K562 (cell line): ENCODE measurements around the gene SIGLEC5. TPM values are rescaled to one million over a fixed set of nuclear protein-coding genes. Genes with fewer than 3 reads are reported as not detected.

ENCODE experiments used
- ATAC-seq: fragments of 200-7000 bp; cut with Tn5 transposase; 3 replicates; pipeline ENCODE4 v1.9.1; 2020; ENCODE audit warnings: moderate library complexity
- BruUV-seq: library from RNA; stranded (reverse); fragments of 400-500 nt; replicated peaks from 2 replicates; lab custom pipeline; 2021; lab: Mats Ljungman, UMichigan
- CTCF ChIA-PET: fragments of 300-600 bp; formaldehyde crosslinking; extraction: SDS; loops from one replicate; lab custom pipeline; 2021; ENCODE audit warnings: low intra/inter-chr PET ratio; lab: Yijun Ruan, JAX
- POLR2A ChIA-PET: fragments of 300-600, 350-650 bp; sonication (Branson Sonifier 250); formaldehyde crosslinking; extraction: SDS; loops from one replicate; lab custom pipeline; 2021; ENCODE audit warnings: antibody characterized with exemption, inconsistent platforms; lab: Yijun Ruan, JAX
- DNase-seq, 4 experiments: peaks; one replicate each; pipeline versions ENCODE4 v3.0.0 to v3.0.0-alpha.2; 2011 to 2018; ENCODE audit warnings: low spot score in 3 of 4, mixed read lengths in 3 of 4; ENCODE audit errors: extremely low read depth in 1 of 4
- FAIRE-seq: peaks from 2 replicates; lab custom pipeline; 2011; peaks lifted over from hg19 to GRCh38; lab: Jason Lieb, UNC
- H2AFZ ChIP-seq: 2 replicates; pipeline ENCODE4 v1.6.0; 2011; ENCODE audit warnings: low read depth, low read length, control low read depth, inconsistent platforms
- H3K27ac ChIP-seq: fragments of 200-600 bp; 3 replicates; pipeline ENCODE4 v1.8.0; 2011; ENCODE audit warnings: low read depth, mild to moderate bottlenecking, control low read depth, inconsistent platforms, low read length, moderate library complexity, mixed read lengths; ENCODE audit errors: extremely low read depth
- H3K27me3 ChIP-seq, 2 experiments: fragments of 300-600 bp in 1 of 2; 2 replicates in 1 of 2; 3 replicates in 1 of 2; pipeline versions ENCODE4 v1.6.0 to v1.8.0; 2011; ENCODE audit warnings: inconsistent platforms in 2 of 2, low read length in 2 of 2, mild to moderate bottlenecking in 1 of 2, mixed read lengths in 1 of 2, moderate library complexity in 1 of 2; ENCODE audit not compliant: control insufficient read depth in 2 of 2, insufficient read depth in 2 of 2
- H3K36me3 ChIP-seq: fragments of 300-600 bp; 3 replicates; pipeline ENCODE4 v1.8.0; 2011; ENCODE audit warnings: mild to moderate bottlenecking, low read length, inconsistent platforms; ENCODE audit not compliant: control insufficient read depth, insufficient read depth
- H3K4me1 ChIP-seq, 2 experiments: fragments of 200-600 bp in 1 of 2; replicated peaks in 1 of 2; 2 replicates in 1 of 2; 3 replicates in 1 of 2; pipeline versions ENCODE4 v1.5.1 to v1.8.0; 2011; ENCODE audit warnings: inconsistent platforms in 2 of 2, low read length in 2 of 2, mild to moderate bottlenecking in 1 of 2, mixed read lengths in 1 of 2, moderate library complexity in 1 of 2; ENCODE audit not compliant: control insufficient read depth in 2 of 2, insufficient read depth in 2 of 2
- H3K4me2 ChIP-seq: 2 replicates; pipeline ENCODE4 v1.6.1; 2011; ENCODE audit warnings: low read length, control low read depth, inconsistent platforms, mixed read lengths; ENCODE audit not compliant: insufficient read depth
- H3K4me3 ChIP-seq: fragments of 200-600 bp; sonication (generic), shearing (Covaris generic); 2 replicates; pipeline ENCODE4 v1.5.1; 2016; ENCODE audit warnings: control low read depth, inconsistent platforms
- H3K79me2 ChIP-seq: fragments of 200-600 bp; 3 replicates; pipeline ENCODE4 v1.8.0; 2011; ENCODE audit warnings: low read length, inconsistent platforms; ENCODE audit not compliant: control insufficient read depth, insufficient read depth
- H3K9ac ChIP-seq, 2 experiments: 2 replicates each; pipeline versions ENCODE4 v1.6.0 to v1.6.1; 2011; ENCODE audit warnings: low read depth in 2 of 2, low read length in 2 of 2, control low read depth in 1 of 2, inconsistent platforms in 1 of 2, mild to moderate bottlenecking in 1 of 2, mixed read lengths in 1 of 2; ENCODE audit not compliant: insufficient read depth in 1 of 2
- H3K9me1 ChIP-seq: one replicate; pipeline ENCODE4 v1.6.0; 2011; ENCODE audit warnings: inconsistent platforms, mild to moderate bottlenecking, low read length, moderate library complexity; ENCODE audit not compliant: control insufficient read depth, insufficient read depth
- H3K9me3 ChIP-seq: replicated peaks from 2 replicates; pipeline ENCODE4 v1.5.1; 2011; ENCODE audit warnings: low read depth, low read length, inconsistent platforms; ENCODE audit not compliant: control insufficient read depth, insufficient read depth
- H4K20me1 ChIP-seq: replicated peaks from 2 replicates; pipeline ENCODE4 v1.6.1; 2011; ENCODE audit warnings: low read length, inconsistent platforms, mixed read lengths; ENCODE audit not compliant: control insufficient read depth, insufficient read depth
- DEAF1 ChIP-seq: fragments of 450-650 bp; formaldehyde crosslinking; IDR thresholded peaks from 2 replicates; pipeline ENCODE4 v1.4.0; 2020; ENCODE audit warnings: mild to moderate bottlenecking, moderate library complexity
- ESRRB ChIP-seq: fragments of 250-450 bp; sonication (Bioruptor Pico); IDR thresholded peaks from 2 replicates; pipeline ENCODE4 v1.5.0; 2020; ENCODE audit warnings: mild to moderate bottlenecking, moderate library complexity, borderline replicate concordance
- ETV6 ChIP-seq, 3 experiments: fragments of 150-350 bp in 1 of 3; sonication (generic) in 1 of 3; formaldehyde crosslinking in 1 of 3; IDR thresholded peaks; 2 replicates each; pipeline versions ENCODE4 v1.6.1 to v1.8.0; 2014 to 2022; ENCODE audit warnings: borderline replicate concordance in 2 of 3, low read depth in 2 of 3, antibody characterized with exemption in 1 of 3, low read length in 1 of 3, mild to moderate bottlenecking in 1 of 3, missing genetic modification reagents in 1 of 3
- FOXJ2 ChIP-seq: fragments of 200-800 bp; sonication (Bioruptor generic); IDR thresholded peaks from 2 replicates; pipeline ENCODE4 v1.6.1; 2016; ENCODE audit warnings: missing genetic modification characterization, missing compliant biosample characterization
- HDAC1 ChIP-seq, 2 experiments: fragments of 450-650 bp; IDR thresholded peaks; 2 replicates each; pipeline ENCODE4 v1.6.1; 2016 to 2017; ENCODE audit warnings: inconsistent platforms in 1 of 2, mild to moderate bottlenecking in 1 of 2, moderate library complexity in 1 of 2
- IFI16 ChIP-seq: fragments of 250-450 bp; sonication (Bioruptor Pico); IDR thresholded peaks from 2 replicates; pipeline ENCODE4 v2.1.2; 2022; ENCODE audit warnings: mild to moderate bottlenecking, inconsistent platforms
- JUN ChIP-seq, 2 experiments: sonication (generic) in 1 of 2; formaldehyde crosslinking in 1 of 2; IDR thresholded peaks; 2 replicates each; pipeline versions ENCODE4 v1.6.1 to v1.8.0; 2012 to 2022; ENCODE audit warnings: borderline replicate concordance in 2 of 2, mild to moderate bottlenecking in 2 of 2, improper control_type of control experiment in 1 of 2, low read depth in 1 of 2, low read length in 1 of 2, missing genetic modification reagents in 1 of 2
- MEF2A ChIP-seq: IDR thresholded peaks from 2 replicates; pipeline ENCODE4 v1.6.1; 2011; ENCODE audit warnings: low read depth, mild to moderate bottlenecking, low read length, moderate library complexity; ENCODE audit not compliant: control insufficient read depth
- RAD21 ChIP-seq, 2 experiments: fragments of 250-450 bp in 1 of 2; fragments of 450-650 bp in 1 of 2; sonication (Bioruptor Pico) in 1 of 2; formaldehyde crosslinking in 1 of 2; IDR thresholded peaks in 1 of 2; conservative IDR thresholded peaks in 1 of 2; 2 replicates each; pipeline versions ENCODE4 v1.4.0 to v1.8.0; 2020 to 2022; ENCODE audit warnings: mild to moderate bottlenecking in 2 of 2, moderate library complexity in 1 of 2
- RB1 ChIP-seq: fragments of 450-650 bp; IDR thresholded peaks from 2 replicates; pipeline ENCODE4 v1.6.1; 2017; ENCODE audit warnings: low read depth, mild to moderate bottlenecking
- RCOR1 ChIP-seq, 2 experiments: IDR thresholded peaks; 2 replicates each; pipeline ENCODE4 v1.6.1; 2012; ENCODE audit warnings: low read depth in 2 of 2, low read length in 2 of 2, borderline replicate concordance in 1 of 2, improper control_type of control experiment in 1 of 2
- VEZF1 ChIP-seq: fragments of 200-800 bp; sonication (Bioruptor generic); IDR thresholded peaks from 2 replicates; pipeline ENCODE4 v1.6.1; 2017; ENCODE audit warnings: missing genetic modification characterization, missing compliant biosample characterization
- ZNF124 ChIP-seq: sonication (generic); formaldehyde crosslinking; IDR thresholded peaks from 2 replicates; pipeline ENCODE4 v1.8.1; 2022; ENCODE audit warnings: missing genetic modification reagents
- WGBS: fragments of 100-300 bp; shearing (Covaris generic); methylation state at CpG from one replicate; pipeline ENCODE4 v1.1.6; 2016; ENCODE audit warnings: low coverage, mixed read lengths; ENCODE audit not compliant: insufficient coverage; ENCODE audit errors: missing lambda C conversion rate; 5-methylcytosine and 5-hydroxymethylcytosine counted together
- in situ Hi-C: fragments of 300-500 bp; cut with MboI; formaldehyde crosslinking; loops from 4 replicates; pipeline ENCODE4 v1.15.0; 2018; ENCODE audit warnings: inconsistent platforms, mixed read lengths
- intact Hi-C: fragments of 100-400 bp; cut with micrococcal nuclease; formaldehyde crosslinking; loops from 2 replicates; pipeline ENCODE4 v1.14.2; 2022
- polyA plus RNA-seq, 8 experiments: library from polyadenylated mRNA; depleted of rRNA in 4 of 8; stranded (reverse) in 5 of 8; unstranded in 3 of 8; fragments of >200 nt; fragmentation: Nextera tagmentation in 2 of 8; fragmentation: Illumina TruSeq in 1 of 8; extraction: Ambion mirVana in 2 of 8; extraction: Trizol in 1 of 8; gene quantifications; 2 replicates each; pipeline versions ENCODE4 v1.2.1 to v1.2.3, GENCODE V29; 2011 to 2014; ENCODE audit warnings: inconsistent platforms in 1 of 8, missing spikeins in 1 of 8
- total RNA-seq, 7 experiments: library from RNA; depleted of rRNA in 6 of 7; stranded (reverse); fragments of >200 nt in 6 of 7; fragmentation: Illumina TruSeq in 2 of 7; extraction: Trizol in 2 of 7; gene quantifications; 2 replicates each; pipeline versions ENCODE4 v1.2.1 to v1.2.3, GENCODE V29; 2011 to 2021; ENCODE audit warnings: low replicate concordance in 1 of 7
- TF ChIP-seq, protein P1 (sequence below): fragments of 450-650 bp; formaldehyde crosslinking; IDR thresholded peaks from 2 replicates; pipeline ENCODE4 v1.4.0; 2020; ENCODE audit warnings: mild to moderate bottlenecking, moderate library complexity

Gene SIGLEC5
- total and polyA plus RNA-seq, 9 of the 15 experiments (the other 6 are each of a cell fraction or from before 2014, with no cell fraction given) = 0.14 TPM; not detected in 8

- in situ Hi-C loops = loop anchor here (5.0 to 25.0 kb wide), 2 partner anchors 324 to 499 kb away; no protein-coding TSS in a partner anchor
- intact Hi-C loops = loop anchor here (1.0 to 2.0 kb wide), 2 partner anchors 116 to 149 kb away; no protein-coding TSS in a partner anchor
- peaks cover 0 to 2% of the 10 kb centered on the region in 2 experiments; a peak in 2 of 5 replicates for H3K4me1 ChIP-seq
- H3K4me2 ChIP-seq = no peak overlapping the region
- CTCF ChIA-PET = interaction anchor here (0.6 to 3.1 kb wide), 4 partner anchors 236 to 322 kb away, joined by 5 to 20 read pairs (median 6); no protein-coding TSS in a partner anchor
- H3K27ac ChIP-seq = no peak overlapping the region
- WGBS = 11% methylated on average over 8 of the region's 10 CpGs
- H2AFZ ChIP-seq = no peak overlapping the region
- H3K27me3 ChIP-seq = no peaks in the 10 kb centered on the region
- H3K36me3 ChIP-seq = no peaks in the 10 kb centered on the region
- BruUV-seq = no TSS peak
- no peak overlapping the region for H3K4me3 ChIP-seq
- no peaks in the 10 kb centered on the region for H3K9me3 ChIP-seq
- no peaks in the 10 kb centered on the region for H3K9me1 ChIP-seq
- FAIRE-seq (peak; percentile 94), ATAC-seq (peak; percentile 94), DNase-seq (peak; percentile 77 to 91 (median 80))
- H4K20me1 ChIP-seq = no peaks in the 10 kb centered on the region
- H3K9ac ChIP-seq = no peak overlapping the region
- H3K79me2 ChIP-seq = no peaks in the 10 kb centered on the region
- POLR2A ChIA-PET = interaction anchor here (0.6 to 1.0 kb wide), 4 partner anchors 18 to 539 kb away, joined by 3 read pairs; no protein-coding TSS in a partner anchor
- TF ChIP-seq HDAC1 (IDR thresholded peaks at IDR 0.05) = no peak
- no peak for TF ChIP-seq MEF2A
- 0 out of 2 replicates have a peak, but pooled peaks have one; percentile 13 for TF ChIP-seq RB1
- no peak for TF ChIP-seq ETV6 (IDR thresholded peaks at IDR 0.05; ENCODE audit: borderline replicate concordance in 1 of 2, low read depth in 2 of 2, low read length in 1 of 2)
- TF ChIP-seq ETV6 (CRISPR knock-in tag; IDR thresholded peaks at IDR 0.05; ENCODE audit: borderline replicate concordance) = no peak
- peak; percentile 75 to 89 for TF ChIP-seq RAD21 (CRISPR knock-in tag; conservative IDR thresholded peaks at IDR 0.05 in 1 of 2, IDR thresholded peaks at IDR 0.05 in 1 of 2)
- TF ChIP-seq VEZF1 = peak; percentile 33; the same call in 1 of the 2 replicates
- peak; percentile 66; the same call in 1 of the 2 replicates for TF ChIP-seq DEAF1
- no peak for TF ChIP-seq FOXJ2 (tag)
- no peak for TF ChIP-seq JUN (IDR thresholded peaks at IDR 0.05; ENCODE audit: borderline replicate concordance, low read depth, low read length)
- no peak for TF ChIP-seq JUN (CRISPR knock-in tag; IDR thresholded peaks at IDR 0.05; ENCODE audit: borderline replicate concordance)
- no peak for TF ChIP-seq IFI16 (CRISPR knock-in tag)
- peak in 1 of 2 experiments; percentile 74; a peak in 1 of 4 replicates for TF ChIP-seq RCOR1 (IDR thresholded peaks at IDR 0.05; ENCODE audit: borderline replicate concordance in 1 of 2, low read depth in 2 of 2, low read length in 2 of 2)
- TF ChIP-seq ESRRB (CRISPR knock-in tag) = no peak
- TF ChIP-seq ZNF124 (CRISPR knock-in tag) = no peak
- TF ChIP-seq, protein P1, sequence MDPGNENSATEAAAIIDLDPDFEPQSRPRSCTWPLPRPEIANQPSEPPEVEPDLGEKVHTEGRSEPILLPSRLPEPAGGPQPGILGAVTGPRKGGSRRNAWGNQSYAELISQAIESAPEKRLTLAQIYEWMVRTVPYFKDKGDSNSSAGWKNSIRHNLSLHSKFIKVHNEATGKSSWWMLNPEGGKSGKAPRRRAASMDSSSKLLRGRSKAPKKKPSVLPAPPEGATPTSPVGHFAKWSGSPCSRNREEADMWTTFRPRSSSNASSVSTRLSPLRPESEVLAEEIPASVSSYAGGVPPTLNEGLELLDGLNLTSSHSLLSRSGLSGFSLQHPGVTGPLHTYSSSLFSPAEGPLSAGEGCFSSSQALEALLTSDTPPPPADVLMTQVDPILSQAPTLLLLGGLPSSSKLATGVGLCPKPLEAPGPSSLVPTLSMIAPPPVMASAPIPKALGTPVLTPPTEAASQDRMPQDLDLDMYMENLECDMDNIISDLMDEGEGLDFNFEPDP (CRISPR knock-in tag) = no peak
Observed at GRCh38 chr19:51660975-51661600, 30.9 kb upstream of the SIGLEC5 start.
